HG03457 (cell line): ENCODE data around the gene KCTD3.
A peak's percentile ranks its signal among the peaks of the same experiment; 100 is the strongest.

ENCODE experiments used
- ATAC-seq: cut with Tn5 transposase; IDR thresholded peaks from one replicate; pipeline ENCODE4 v1.9.1; 2021; ENCODE audit warnings: moderate number of reproducible peaks; ENCODE audit not compliant: unreplicated experiment

The KCTD3 gene

GRCh38 chr1:215556996-215557395, 10.1 kb upstream of the KCTD3 start:
- no peak for ATAC-seq

- no peak for ATAC-seq
Observed at GRCh38 chr1:215557504-215557903, 9.6 kb upstream of the KCTD3 start.

GRCh38 chr1:215557992-215558626, 9.0 kb upstream of the KCTD3 start:
- no peak for ATAC-seq

GRCh38 chr1:215567491-215568298, 591 bp downstream of the KCTD3 start:
- peak; percentile 44 for ATAC-seq

GRCh38 chr1:215568299-215568692, 1.2 kb downstream of the KCTD3 start:
- no peak for ATAC-seq

- ATAC-seq, result no peak
Observed at GRCh38 chr1:215569986-215570824, 3.1 kb downstream of the KCTD3 start.

- ATAC-seq, result no peak
Observed at GRCh38 chr1:215581896-215582295, 14.8 kb downstream of the KCTD3 start.

GRCh38 chr1:215583185-215583749, 16.2 kb downstream of the KCTD3 start:
- ATAC-seq, result no peak

GRCh38 chr1:215584389-215584788, 17.3 kb downstream of the KCTD3 start:
- ATAC-seq, result no peak

- ATAC-seq, result no peak
Observed at GRCh38 chr1:215589650-215590435, 22.7 kb downstream of the KCTD3 start.

GRCh38 chr1:215590779-215591491, 23.8 kb downstream of the KCTD3 start:
- no peak for ATAC-seq

GRCh38 chr1:215594640-215595039, 27.5 kb downstream of the KCTD3 start:
- no peak for ATAC-seq

GRCh38 chr1:215595231-215595630, 28.1 kb downstream of the KCTD3 start:
- ATAC-seq, result no peak

GRCh38 chr1:215597961-215598360, 30.9 kb downstream of the KCTD3 start:
- no peak for ATAC-seq

GRCh38 chr1:215599418-215600074, 32.4 kb downstream of the KCTD3 start:
- ATAC-seq, result no peak

GRCh38 chr1:215600258-215600792, 33.2 kb downstream of the KCTD3 start:
- ATAC-seq, result no peak

- no peak for ATAC-seq
Observed at GRCh38 chr1:215600867-215601266, 33.8 kb downstream of the KCTD3 start.

GRCh38 chr1:215601276-215601675, 34.2 kb downstream of the KCTD3 start:
- ATAC-seq, result no peak

- no peak for ATAC-seq
Observed at GRCh38 chr1:215603319-215603718, 36.2 kb downstream of the KCTD3 start.
